GM10266 (cell line): ENCODE data around the gene RCCD1.

Experiments used
- DNase-seq: peaks from one replicate; pipeline ENCODE4 v3.0.0; 2012; ENCODE audit errors: extremely low spot score
- TF ChIP-seq, protein P1 (sequence below): IDR thresholded peaks from 2 replicates; pipeline ENCODE4 v1.5.1; 2012; ENCODE audit warnings: mild to moderate bottlenecking, low read depth; ENCODE audit not compliant: control insufficient read depth, insufficient read depth; ENCODE audit errors: missing control alignments

Gene RCCD1

GRCh38 chr15:90956274-90957030, 1.8 kb downstream of the RCCD1 start:
- TF ChIP-seq, protein P1, sequence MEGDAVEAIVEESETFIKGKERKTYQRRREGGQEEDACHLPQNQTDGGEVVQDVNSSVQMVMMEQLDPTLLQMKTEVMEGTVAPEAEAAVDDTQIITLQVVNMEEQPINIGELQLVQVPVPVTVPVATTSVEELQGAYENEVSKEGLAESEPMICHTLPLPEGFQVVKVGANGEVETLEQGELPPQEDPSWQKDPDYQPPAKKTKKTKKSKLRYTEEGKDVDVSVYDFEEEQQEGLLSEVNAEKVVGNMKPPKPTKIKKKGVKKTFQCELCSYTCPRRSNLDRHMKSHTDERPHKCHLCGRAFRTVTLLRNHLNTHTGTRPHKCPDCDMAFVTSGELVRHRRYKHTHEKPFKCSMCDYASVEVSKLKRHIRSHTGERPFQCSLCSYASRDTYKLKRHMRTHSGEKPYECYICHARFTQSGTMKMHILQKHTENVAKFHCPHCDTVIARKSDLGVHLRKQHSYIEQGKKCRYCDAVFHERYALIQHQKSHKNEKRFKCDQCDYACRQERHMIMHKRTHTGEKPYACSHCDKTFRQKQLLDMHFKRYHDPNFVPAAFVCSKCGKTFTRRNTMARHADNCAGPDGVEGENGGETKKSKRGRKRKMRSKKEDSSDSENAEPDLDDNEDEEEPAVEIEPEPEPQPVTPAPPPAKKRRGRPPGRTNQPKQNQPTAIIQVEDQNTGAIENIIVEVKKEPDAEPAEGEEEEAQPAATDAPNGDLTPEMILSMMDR, result peak; percentile 91
- DNase-seq, result peak; percentile 92

DNA sequence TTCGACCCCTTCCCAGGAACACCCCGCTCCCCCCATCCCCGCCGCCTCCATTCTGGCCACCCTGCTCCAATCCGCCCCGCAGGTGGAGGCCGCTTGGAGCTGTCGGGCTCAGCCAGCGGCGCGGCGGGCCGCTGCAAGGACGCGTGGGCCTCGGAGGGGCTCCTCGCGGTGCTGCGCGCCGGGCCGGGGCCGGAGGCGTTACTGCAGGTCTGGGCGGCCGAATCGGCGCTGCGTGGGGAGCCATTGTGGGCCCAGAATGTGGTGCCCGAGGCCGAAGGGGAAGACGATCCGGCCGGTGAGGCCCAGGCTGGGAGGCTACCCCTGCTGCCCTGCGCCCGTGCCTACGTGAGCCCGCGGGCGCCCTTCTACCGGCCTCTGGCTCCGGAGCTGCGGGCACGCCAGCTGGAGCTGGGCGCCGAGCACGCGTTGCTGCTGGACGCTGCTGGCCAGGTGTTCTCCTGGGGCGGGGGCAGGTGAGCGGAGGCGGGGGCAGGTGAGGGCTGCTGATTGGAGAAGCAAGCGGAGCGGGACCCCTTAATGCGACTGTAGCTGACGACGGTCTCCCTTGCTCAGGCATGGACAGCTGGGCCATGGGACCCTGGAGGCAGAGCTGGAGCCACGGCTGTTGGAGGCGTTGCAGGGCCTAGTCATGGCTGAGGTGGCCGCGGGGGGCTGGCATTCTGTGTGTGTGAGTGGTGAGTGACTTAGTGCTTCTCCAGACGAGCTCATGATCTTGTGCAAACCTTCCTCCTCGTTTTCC, 2.5 kb downstream of the RCCD1 start:
- DNase-seq, result no peak
- TF ChIP-seq, protein P1, result no peak

- TF ChIP-seq, protein P1, result no peak
- DNase-seq, result no peak
These were observed 3.1 kb downstream of the RCCD1 start for GRCh38 chr15:90957791-90958190.

GRCh38 chr15:90959028-90959595, 4.4 kb downstream of the RCCD1 start:
- TF ChIP-seq, protein P1, result no peak
- no peak for DNase-seq

DNA sequence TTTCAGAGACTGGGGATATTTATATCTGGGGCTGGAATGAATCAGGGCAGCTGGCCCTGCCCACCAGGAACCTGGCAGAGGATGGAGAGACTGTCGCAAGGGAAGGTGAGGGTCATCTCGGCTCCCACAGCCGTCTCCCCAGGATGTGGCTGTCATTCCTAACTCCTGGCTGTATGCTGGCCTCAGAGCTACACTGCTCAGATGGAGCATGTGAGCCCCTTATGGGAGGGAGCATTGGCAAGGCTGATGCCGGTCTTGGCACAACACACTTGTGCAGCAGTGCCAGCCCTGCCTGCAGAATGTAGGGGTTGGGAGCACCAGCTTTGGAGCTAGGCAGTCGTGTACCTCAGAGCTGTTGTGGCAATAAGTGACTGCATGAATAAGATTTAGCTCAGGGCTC, 5.2 kb downstream of the RCCD1 start:
- TF ChIP-seq, protein P1, result no peak
- no peak for DNase-seq

GRCh38 chr15:90960298-90961091, 5.8 kb downstream of the RCCD1 start:
- TF ChIP-seq, protein P1, result no peak
- DNase-seq, result no peak
